GM10248 (cell line): Measurements from ENCODE around the gene TEX44.
"Not testable (repeated sequence)": the region's sequence is repeated elsewhere in the genome, so short reads cannot be mapped to it uniquely, and the experiment has no call there.

Experiments
- CTCF ChIA-PET: fragments of 300-600 bp; sonication (Branson Sonifier 250); formaldehyde crosslinking; extraction: SDS; loops from one replicate; lab custom pipeline; 2021; ENCODE audit warnings: antibody characterized with exemption; lab: Yijun Ruan, JAX
- POLR2A ChIA-PET: fragments of 350-650 bp; sonication (Branson Sonifier 250); formaldehyde crosslinking; extraction: SDS; loops from one replicate; lab custom pipeline; 2020; ENCODE audit warnings: antibody characterized with exemption; lab: Yijun Ruan, JAX
- DNase-seq: peaks from one replicate; pipeline ENCODE4 v3.0.0; 2012; ENCODE audit errors: extremely low spot score
- CTCF ChIP-seq: IDR thresholded peaks from 2 replicates; pipeline ENCODE4 v1.5.1; 2012; ENCODE audit warnings: mild to moderate bottlenecking, low read depth; ENCODE audit errors: extremely low read depth, missing control alignments, control extremely low read depth

TEX44 gene

DNA sequence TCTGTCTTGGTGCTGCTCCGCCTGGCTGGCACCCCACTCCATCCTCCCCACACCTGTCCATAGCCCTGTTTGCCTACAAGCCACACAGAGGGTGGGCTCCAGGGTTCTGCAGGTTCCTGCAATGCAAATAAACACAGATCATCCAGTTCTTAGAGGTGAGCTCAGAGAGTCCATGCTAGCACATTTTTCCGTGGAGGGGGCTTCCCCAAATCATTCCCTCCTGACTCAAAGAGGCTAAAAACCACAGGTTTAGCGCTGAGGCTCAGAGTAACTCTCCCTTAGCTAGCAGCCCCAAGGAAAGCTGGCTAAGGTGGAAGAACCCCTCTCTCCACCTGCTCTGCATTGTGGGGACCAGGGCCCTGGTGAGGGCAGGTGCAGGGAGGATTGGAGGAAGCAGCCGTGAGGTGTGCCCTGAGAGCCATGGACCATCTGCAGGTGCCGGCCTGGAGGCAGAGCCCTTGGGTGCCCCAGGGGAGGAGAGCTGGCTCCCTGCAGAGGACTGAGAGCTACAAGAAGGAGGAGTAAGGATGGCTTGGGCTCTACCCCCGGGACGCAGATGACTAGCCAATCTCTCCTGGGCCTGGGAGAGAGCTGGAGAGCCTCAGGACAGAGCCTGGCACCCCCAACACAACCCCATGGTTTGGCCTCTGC lies 23.8 kb upstream of the TEX44 start:
- CTCF ChIA-PET: interaction anchor here (0.8 to 12.0 kb wide), 12 partner anchors 8 to 146 kb away, joined by 3 to 176 read pairs (median 6); no protein-coding TSS in a partner anchor
- DNase-seq: no peak

GRCh38 chr2:231570915-231571314 lies 21.7 kb upstream of the TEX44 start:
- CTCF ChIA-PET: interaction anchor here (1.1 to 12.0 kb wide), 2 partner anchors 29 to 31 kb away, joined by 3 to 176 read pairs; no protein-coding TSS in a partner anchor

More for the DNA sequence above, 23.8 kb upstream of the TEX44 start:
- POLR2A ChIA-PET: no interaction called here
- TF ChIP-seq CTCF: no peak

DNA sequence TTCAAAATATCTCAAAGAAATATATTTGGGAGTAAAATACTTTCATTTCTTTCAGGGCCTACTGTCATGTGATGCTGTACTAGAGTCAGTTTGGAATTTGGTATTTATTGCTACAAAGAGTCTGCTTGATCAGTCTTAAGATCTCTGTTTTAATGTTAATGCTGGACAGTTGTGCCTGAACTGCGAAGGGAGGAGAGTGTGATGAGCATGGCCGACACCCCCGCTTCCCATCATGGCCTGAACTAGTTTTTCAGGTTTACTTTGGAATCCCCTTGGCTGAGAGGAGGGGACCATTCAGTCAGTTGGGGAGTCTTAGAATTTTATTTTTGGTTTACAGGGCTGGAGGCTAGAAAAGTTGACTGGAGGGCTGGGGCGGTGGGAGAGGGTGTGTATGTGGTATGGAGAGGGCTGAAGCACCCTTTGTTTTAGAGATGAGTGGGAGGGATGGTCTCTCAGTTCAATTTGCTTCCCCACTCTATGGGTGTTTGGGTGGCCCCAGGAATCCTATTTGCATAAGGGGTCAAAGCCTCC lies 20.9 kb upstream of the TEX44 start:
- POLR2A ChIA-PET: no interaction called here
- DNase-seq: no peak
- CTCF ChIA-PET: interaction anchor here (0.8 to 12.0 kb wide), 4 partner anchors 8 to 106 kb away, joined by 3 to 176 read pairs (median 4); no protein-coding TSS in a partner anchor
- no peak for TF ChIP-seq CTCF

More at GRCh38 chr2:231570915-231571314, 21.7 kb upstream of the TEX44 start:
- DNase-seq, POLR2A ChIA-PET: not testable (repeated sequence)

- no peak for DNase-seq
- ChIA-PET POLR2A (no interaction called here), CTCF (interaction anchor here (1.0 to 2.9 kb wide), 3 partner anchors 18 to 56 kb away, joined by 3 to 12 read pairs (median 6); no protein-coding TSS in a partner anchor)
- no peak for TF ChIP-seq CTCF
Observed at GRCh38 chr2:231573096-231573495, 19.6 kb upstream of the TEX44 start.

DNA sequence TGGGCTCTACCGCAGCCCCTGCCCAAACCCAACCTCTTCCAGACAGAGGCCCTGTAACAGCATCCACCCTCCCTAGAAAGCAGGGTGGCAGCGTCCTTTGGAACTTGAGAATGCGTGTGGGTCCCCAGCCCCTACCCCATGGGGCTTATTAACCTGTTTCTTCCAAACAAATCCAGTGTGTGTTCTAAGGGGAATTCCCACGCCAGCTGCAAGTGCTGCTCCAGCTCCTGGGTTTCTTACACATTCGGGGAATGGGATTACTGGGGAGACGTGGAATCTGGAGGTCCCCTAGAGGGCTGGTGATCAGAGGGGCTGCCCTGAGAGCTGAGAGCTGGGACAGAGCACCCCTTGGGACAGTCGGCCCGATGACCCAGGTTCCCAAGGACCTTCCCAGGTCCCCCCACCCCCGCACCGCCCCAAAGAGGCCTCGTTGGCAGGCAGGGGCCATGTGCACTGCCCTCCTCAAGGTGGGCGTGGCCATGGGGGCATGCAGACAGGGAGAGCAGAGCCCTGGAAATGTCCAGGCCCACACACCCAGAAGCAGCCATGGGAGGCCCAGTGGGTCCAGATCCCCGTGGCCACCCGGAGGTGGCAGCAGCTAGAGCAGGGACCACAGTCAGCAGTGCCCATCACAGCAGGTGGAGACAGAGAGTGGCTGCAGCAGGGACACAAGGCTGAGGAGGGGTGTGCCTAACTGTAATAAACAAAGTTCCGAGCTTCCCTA lies 18.8 kb upstream of the TEX44 start:
- TF ChIP-seq CTCF: no peak
- ChIA-PET CTCF (interaction anchor here (1.0 to 2.9 kb wide), 7 partner anchors 10 to 56 kb away, joined by 3 to 12 read pairs (median 5); no protein-coding TSS in a partner anchor), POLR2A (no interaction called here)
- no peak for DNase-seq

DNA sequence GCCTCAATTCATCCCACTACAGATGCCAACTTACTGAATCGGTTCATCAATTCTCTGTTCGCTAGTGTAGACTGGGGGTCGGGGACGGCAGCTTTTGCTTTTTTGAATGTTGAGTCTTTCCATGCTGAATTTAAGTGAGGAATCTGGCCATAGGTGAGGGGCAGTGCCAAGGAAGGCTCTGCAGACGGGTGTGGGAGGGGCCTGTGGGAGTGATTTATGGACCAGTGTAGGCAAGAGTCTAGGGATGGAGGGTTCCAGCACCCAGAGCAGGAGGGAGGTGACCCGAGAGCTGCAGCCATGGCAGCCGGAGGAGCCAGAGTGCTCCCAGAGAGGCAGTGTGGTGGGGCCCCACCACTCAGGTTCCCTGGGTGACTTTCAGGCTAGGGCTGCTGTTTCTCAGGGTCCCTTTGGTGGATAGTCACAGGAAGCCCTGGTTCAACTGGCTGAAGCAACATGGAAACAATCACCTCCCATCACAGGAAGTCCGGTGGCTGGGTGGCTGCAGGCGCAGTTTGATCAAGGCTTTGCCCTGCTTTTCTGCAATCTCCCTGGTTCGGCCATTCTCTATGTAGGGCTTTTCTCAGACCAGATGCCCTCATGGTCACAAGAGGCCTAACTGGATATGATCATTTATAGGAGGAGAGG lies 16.9 kb upstream of the TEX44 start:
- ChIA-PET CTCF (interaction anchor here (1.1 to 1.5 kb wide), 2 partner anchors 12 to 24 kb away, joined by 5 to 7 read pairs; no protein-coding TSS in a partner anchor), POLR2A (interaction anchor here (0.7 kb wide), 1 partner anchor 1083 kb away, joined by 3 read pairs; no protein-coding TSS in a partner anchor)
- DNase-seq: no peak
- no peak for TF ChIP-seq CTCF
